Measurements from ENCODE around the gene ZNF770.

The ZNF770 gene

GRCh38 chr15:34988027-34988902 lies at the start of gene ZNF770:
ZNF770 (minus strand) TSS chr15:34988287; CDS start chr15:34983434, 4,853 bp downstream.
- peak within 1 kb of the TSS; percentile 84 for H3K4me3 ChIP-seq (ENCODE audit: control insufficient read depth, low read depth, low read length)
- DNase-seq (ENCODE audit: low read depth), result peak; percentile 71
- TF ChIP-seq, protein P1, sequence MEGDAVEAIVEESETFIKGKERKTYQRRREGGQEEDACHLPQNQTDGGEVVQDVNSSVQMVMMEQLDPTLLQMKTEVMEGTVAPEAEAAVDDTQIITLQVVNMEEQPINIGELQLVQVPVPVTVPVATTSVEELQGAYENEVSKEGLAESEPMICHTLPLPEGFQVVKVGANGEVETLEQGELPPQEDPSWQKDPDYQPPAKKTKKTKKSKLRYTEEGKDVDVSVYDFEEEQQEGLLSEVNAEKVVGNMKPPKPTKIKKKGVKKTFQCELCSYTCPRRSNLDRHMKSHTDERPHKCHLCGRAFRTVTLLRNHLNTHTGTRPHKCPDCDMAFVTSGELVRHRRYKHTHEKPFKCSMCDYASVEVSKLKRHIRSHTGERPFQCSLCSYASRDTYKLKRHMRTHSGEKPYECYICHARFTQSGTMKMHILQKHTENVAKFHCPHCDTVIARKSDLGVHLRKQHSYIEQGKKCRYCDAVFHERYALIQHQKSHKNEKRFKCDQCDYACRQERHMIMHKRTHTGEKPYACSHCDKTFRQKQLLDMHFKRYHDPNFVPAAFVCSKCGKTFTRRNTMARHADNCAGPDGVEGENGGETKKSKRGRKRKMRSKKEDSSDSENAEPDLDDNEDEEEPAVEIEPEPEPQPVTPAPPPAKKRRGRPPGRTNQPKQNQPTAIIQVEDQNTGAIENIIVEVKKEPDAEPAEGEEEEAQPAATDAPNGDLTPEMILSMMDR (conservative IDR thresholded peaks at IDR 0.05; ENCODE audit: control insufficient read depth, insufficient read depth, low read depth, low read length), result no peak

GRCh38 chr15:35028235-35028984 lies 40.3 kb upstream of the ZNF770 start:
- TF ChIP-seq, protein P1 (conservative IDR thresholded peaks at IDR 0.05; ENCODE audit: control insufficient read depth, insufficient read depth, low read depth, low read length), result no peak
- DNase-seq (ENCODE audit: low read depth), result no peak

GRCh38 chr15:35023804-35024203 lies 35.7 kb upstream of the ZNF770 start:
- DNase-seq (ENCODE audit: low read depth), result peak; percentile 6
- TF ChIP-seq, protein P1 (conservative IDR thresholded peaks at IDR 0.05; ENCODE audit: control insufficient read depth, insufficient read depth, low read depth, low read length), result no peak
- H3K4me3 ChIP-seq (ENCODE audit: control insufficient read depth, low read depth, low read length), result no peak overlapping the region

More at GRCh38 chr15:35028235-35028984, 40.3 kb upstream of the ZNF770 start:
- H3K4me3 ChIP-seq (ENCODE audit: control insufficient read depth, low read depth, low read length), result no peak overlapping the region

DNA sequence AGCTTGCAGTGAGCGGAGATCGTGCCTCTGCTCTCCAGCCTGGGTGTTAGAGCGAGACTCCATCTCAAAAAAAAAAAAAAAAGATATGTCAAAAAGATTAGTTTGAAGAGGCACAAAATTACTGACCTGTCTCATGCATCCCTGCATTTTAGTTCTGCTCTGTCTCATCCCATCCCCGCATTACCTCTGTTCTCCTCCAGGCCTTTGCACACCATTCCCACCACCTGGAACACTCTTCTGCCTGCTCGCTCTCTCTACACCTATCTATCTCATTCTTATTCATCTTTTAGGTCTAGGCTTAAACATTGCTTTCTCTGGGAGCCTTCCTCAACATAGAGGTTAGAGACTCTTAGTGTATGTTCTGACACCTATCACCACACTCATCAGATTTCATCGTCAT lies 32.9 kb upstream of the ZNF770 start:
- TF ChIP-seq, protein P1 (conservative IDR thresholded peaks at IDR 0.05; ENCODE audit: control insufficient read depth, insufficient read depth, low read depth, low read length), result no peak
- no peak overlapping the region for H3K4me3 ChIP-seq (ENCODE audit: control insufficient read depth, low read depth, low read length)
- DNase-seq (ENCODE audit: low read depth), result no peak

- no peak overlapping the region for H3K4me3 ChIP-seq (ENCODE audit: control insufficient read depth, low read depth, low read length)
- DNase-seq (ENCODE audit: low read depth), result peak; percentile 40
- TF ChIP-seq, protein P1 (conservative IDR thresholded peaks at IDR 0.05; ENCODE audit: control insufficient read depth, insufficient read depth, low read depth, low read length), result no peak
Observed at GRCh38 chr15:35019404-35020327, 31.6 kb upstream of the ZNF770 start.

- TF ChIP-seq, protein P1 (conservative IDR thresholded peaks at IDR 0.05; ENCODE audit: control insufficient read depth, insufficient read depth, low read depth, low read length), result no peak
- no peak for DNase-seq (ENCODE audit: low read depth)
- H3K4me3 ChIP-seq (ENCODE audit: control insufficient read depth, low read depth, low read length), result no peak overlapping the region
Observed at GRCh38 chr15:35014241-35014640, 26.2 kb upstream of the ZNF770 start.

Data from fibroblast of mammary gland (primary cell).